ENCODE measurements around the gene KRT5. TPM values are rescaled to one million over a fixed set of nuclear protein-coding genes. Genes with fewer than 3 reads are reported as not detected.

Gene KRT5
- total RNA-seq, 1 experiment from 2014 or later = 3,552 TPM

- ChIA-PET CTCF (no interaction called here), POLR2A (no interaction called here)
- no peaks in the 10 kb centered on the region for H3K9me3 Mint-ChIP-seq (ENCODE audit: unreplicated experiment)
- no peak overlapping the region for H3K4me3 Mint-ChIP-seq (ENCODE audit: unreplicated experiment)
- H3K27me3 Mint-ChIP-seq (ENCODE audit: insufficient read depth, unreplicated experiment) = peaks cover 25% of the 10 kb centered on the region
- H3K4me1 Mint-ChIP-seq (ENCODE audit: insufficient read depth, unreplicated experiment) = no peaks in the 10 kb centered on the region
- no peak overlapping the region for H3K27ac Mint-ChIP-seq (ENCODE audit: low read depth, unreplicated experiment)
- no peak for DNase-seq (ENCODE audit: unreplicated experiment)
- intact Hi-C loops (cut with micrococcal nuclease) = no loop called here
- no peaks in the 10 kb centered on the region for H3K36me3 Mint-ChIP-seq (ENCODE audit: insufficient read depth, unreplicated experiment)
- no peak for TF ChIP-seq CTCF (IDR thresholded peaks at IDR 0.05; ENCODE audit: unreplicated experiment)
- BruUV-seq (replicated peaks) = no TSS peak
Measured at GRCh38 chr12:52558781-52559445, 38.7 kb upstream of the KRT5 start.

GRCh38 chr12:52557476-52557875, 37.3 kb upstream of the KRT5 start:
- no peak for TF ChIP-seq CTCF (IDR thresholded peaks at IDR 0.05; ENCODE audit: unreplicated experiment)
- CTCF ChIA-PET = interaction anchor here (0.7 to 1.0 kb wide), 2 partner anchors 26 to 706 kb away, joined by 4 read pairs; no protein-coding TSS in a partner anchor
- H3K27me3 Mint-ChIP-seq (ENCODE audit: insufficient read depth, unreplicated experiment) = peaks cover 25% of the 10 kb centered on the region
- DNase-seq (ENCODE audit: unreplicated experiment) = no peak
- POLR2A ChIA-PET = no interaction called here
- H3K9me3 Mint-ChIP-seq (ENCODE audit: unreplicated experiment) = no peaks in the 10 kb centered on the region
- no peak overlapping the region for H3K27ac Mint-ChIP-seq (ENCODE audit: low read depth, unreplicated experiment)
- no peaks in the 10 kb centered on the region for H3K36me3 Mint-ChIP-seq (ENCODE audit: insufficient read depth, unreplicated experiment)
- no peak overlapping the region for H3K4me3 Mint-ChIP-seq (ENCODE audit: unreplicated experiment)
- intact Hi-C loops (cut with micrococcal nuclease) = no loop called here
- no peaks in the 10 kb centered on the region for H3K4me1 Mint-ChIP-seq (ENCODE audit: insufficient read depth, unreplicated experiment)
- no TSS peak for BruUV-seq (replicated peaks)

GRCh38 chr12:52555577-52555976, 35.4 kb upstream of the KRT5 start:
- TF ChIP-seq CTCF (IDR thresholded peaks at IDR 0.05; ENCODE audit: unreplicated experiment) = no peak
- BruUV-seq (replicated peaks) = no TSS peak
- ChIA-PET CTCF (interaction anchor here (0.6 to 1.4 kb wide), 4 partner anchors 22 to 471 kb away, joined by 3 to 6 read pairs (median 4); no protein-coding TSS in a partner anchor), POLR2A (no interaction called here)
- Mint-ChIP-seq H3K4me3 (ENCODE audit: unreplicated experiment) (no peak overlapping the region), H3K27me3 (ENCODE audit: insufficient read depth, unreplicated experiment) (peaks cover 25% of the 10 kb centered on the region), H3K27ac (ENCODE audit: low read depth, unreplicated experiment) (no peak overlapping the region), H3K36me3 (ENCODE audit: insufficient read depth, unreplicated experiment) (no peaks in the 10 kb centered on the region), H3K9me3 (ENCODE audit: unreplicated experiment) (no peaks in the 10 kb centered on the region), H3K4me1 (ENCODE audit: insufficient read depth, unreplicated experiment) (no peaks in the 10 kb centered on the region)
- intact Hi-C loops (cut with micrococcal nuclease) = no loop called here
- no peak for DNase-seq (ENCODE audit: unreplicated experiment)

GRCh38 chr12:52552681-52553195, 32.5 kb upstream of the KRT5 start, which contains the start of gene KRT71:
Gene KRT71, minus strand, starts transcription at chr12:52553145. Its CDS starts 68 bp downstream, at chr12:52553077.
- Mint-ChIP-seq H3K27me3 (ENCODE audit: insufficient read depth, unreplicated experiment) (peaks cover 25% of the 10 kb centered on the region), H3K36me3 (ENCODE audit: insufficient read depth, unreplicated experiment) (no peaks in the 10 kb centered on the region), H3K4me3 (ENCODE audit: unreplicated experiment) (no peak within 1 kb of the TSS), H3K27ac (ENCODE audit: low read depth, unreplicated experiment) (no peak within 1 kb of the TSS), H3K4me1 (ENCODE audit: insufficient read depth, unreplicated experiment) (no peaks in the 10 kb centered on the region), H3K9me3 (ENCODE audit: unreplicated experiment) (no peaks in the 10 kb centered on the region)
- CTCF ChIA-PET = interaction anchor here (0.7 kb wide), 1 partner anchor 700 kb away, joined by 3 read pairs; no protein-coding TSS in a partner anchor
- no peak for TF ChIP-seq CTCF (IDR thresholded peaks at IDR 0.05; ENCODE audit: unreplicated experiment)
- intact Hi-C loops (cut with micrococcal nuclease) = no loop called here
- POLR2A ChIA-PET = no interaction called here
- BruUV-seq (replicated peaks) = no TSS peak
- DNase-seq (ENCODE audit: unreplicated experiment) = no peak

Data from MCF 10A (cell line).